ENCODE measurements around the gene C4orf46.
"Not testable (repeated sequence)": the region's sequence is repeated elsewhere in the genome, so short reads cannot be mapped to it uniquely, and the experiment has no call there.

C4orf46 gene

GRCh38 chr4:158673633-158674032 lies 1.9 kb upstream of the C4orf46 start:
- no peak overlapping the region for H3K9ac ChIP-seq (ENCODE audit: low read depth in 1 of 2, low read length in 2 of 2)
- H3K27me3 ChIP-seq (ENCODE audit: control insufficient read depth in 1 of 2, insufficient read depth in 2 of 2, low read length in 2 of 2), result no peaks in the 10 kb centered on the region
- peaks cover 14 to 19% of the 10 kb centered on the region in 2 donors for H3K4me1 ChIP-seq (ENCODE audit: control insufficient read depth in 1 of 2, insufficient read depth in 2 of 2, low read length in 2 of 2)
- no peak overlapping the region for H3K4me3 ChIP-seq (ENCODE audit: low read depth in 1 of 2, low read length in 2 of 2)
- no peaks in the 10 kb centered on the region for H3K36me3 ChIP-seq (ENCODE audit: control insufficient read depth in 1 of 2, insufficient read depth in 2 of 2, low read length in 2 of 2)
- no peaks in the 10 kb centered on the region for H3K9me3 ChIP-seq (ENCODE audit: control insufficient read depth in 1 of 2, low read length in 2 of 2)
- no peak overlapping the region for H3K27ac ChIP-seq (ENCODE audit: low read depth, low read length)

GRCh38 chr4:158671915-158672806 lies 474 bp upstream of the C4orf46 start, which contains the start of gene ETFDH:
TSS of gene ETFDH (plus strand) at chr4:158672296. CDS start at chr4:158672457, 161 bp downstream.
- peak within 1 kb of the TSS; percentile 88 to 97 for H3K4me3 ChIP-seq (ENCODE audit: low read depth in 1 of 2, low read length in 2 of 2)

GRCh38 chr4:158670975-158671664 lies 567 bp downstream of the C4orf46 start:
- Histone ChIP-seq H3K27me3 (ENCODE audit: control insufficient read depth in 1 of 2, insufficient read depth in 2 of 2, low read length in 2 of 2) (no peaks in the 10 kb centered on the region), H3K36me3 (ENCODE audit: control insufficient read depth in 1 of 2, insufficient read depth in 2 of 2, low read length in 2 of 2) (no peaks in the 10 kb centered on the region), H3K4me1 (ENCODE audit: control insufficient read depth in 1 of 2, insufficient read depth in 2 of 2, low read length in 2 of 2) (peaks cover 14 to 17% of the 10 kb centered on the region in 2 donors), H3K4me3 (ENCODE audit: low read depth in 1 of 2, low read length in 2 of 2) (peak overlapping the region; percentile 88 to 97), H3K9me3 (ENCODE audit: control insufficient read depth in 1 of 2, low read length in 2 of 2) (no peaks in the 10 kb centered on the region), H3K27ac (ENCODE audit: low read depth, low read length) (peak overlapping the region; percentile 94), H3K9ac (ENCODE audit: low read depth in 1 of 2, low read length in 2 of 2) (peak overlapping the region; percentile 74 to 100)

More at GRCh38 chr4:158671915-158672806, 474 bp upstream of the C4orf46 start, which contains the start of gene ETFDH:
- Histone ChIP-seq H3K4me1 (ENCODE audit: control insufficient read depth in 1 of 2, insufficient read depth in 2 of 2, low read length in 2 of 2) (peaks cover 14 to 17% of the 10 kb centered on the region in 2 donors), H3K9me3 (ENCODE audit: control insufficient read depth in 1 of 2, low read length in 2 of 2) (no peaks in the 10 kb centered on the region), H3K27ac (ENCODE audit: low read depth, low read length) (peak within 1 kb of the TSS; percentile 94), H3K27me3 (ENCODE audit: control insufficient read depth in 1 of 2, insufficient read depth in 2 of 2, low read length in 2 of 2) (no peaks in the 10 kb centered on the region), H3K36me3 (ENCODE audit: control insufficient read depth in 1 of 2, insufficient read depth in 2 of 2, low read length in 2 of 2) (no peaks in the 10 kb centered on the region), H3K9ac (ENCODE audit: low read depth in 1 of 2, low read length in 2 of 2) (peak within 1 kb of the TSS; percentile 88 to 100)

GRCh38 chr4:158669310-158669709 lies 2.4 kb downstream of the C4orf46 start:
- Histone ChIP-seq H3K36me3 (ENCODE audit: control insufficient read depth in 1 of 2, insufficient read depth in 2 of 2, low read length in 2 of 2) (no peaks in the 10 kb centered on the region), H3K9ac (ENCODE audit: low read depth in 1 of 2, low read length in 2 of 2) (no peak overlapping the region), H3K27me3 (ENCODE audit: control insufficient read depth in 1 of 2, insufficient read depth in 2 of 2, low read length in 2 of 2) (no peaks in the 10 kb centered on the region), H3K9me3 (ENCODE audit: control insufficient read depth in 1 of 2, low read length in 2 of 2) (no peaks in the 10 kb centered on the region), H3K27ac (ENCODE audit: low read depth, low read length) (no peak overlapping the region), H3K4me1 (ENCODE audit: control insufficient read depth in 1 of 2, insufficient read depth in 2 of 2, low read length in 2 of 2) (peaks cover 14 to 17% of the 10 kb centered on the region in 2 donors), H3K4me3 (ENCODE audit: low read depth in 1 of 2, low read length in 2 of 2) (no peak overlapping the region)

- Histone ChIP-seq H3K27ac (ENCODE audit: low read depth, low read length) (no peak overlapping the region), H3K9me3 (ENCODE audit: control insufficient read depth in 1 of 2, low read length in 2 of 2) (no peaks in the 10 kb centered on the region), H3K36me3 (ENCODE audit: control insufficient read depth in 1 of 2, insufficient read depth in 2 of 2, low read length in 2 of 2) (no peaks in the 10 kb centered on the region), H3K4me3 (ENCODE audit: low read depth in 1 of 2, low read length in 2 of 2) (no peak overlapping the region), H3K9ac (ENCODE audit: low read depth in 1 of 2, low read length in 2 of 2) (no peak overlapping the region), H3K4me1 (ENCODE audit: control insufficient read depth in 1 of 2, insufficient read depth in 2 of 2, low read length in 2 of 2) (peaks cover 8 to 10% of the 10 kb centered on the region in 2 donors), H3K27me3 (ENCODE audit: control insufficient read depth in 1 of 2, insufficient read depth in 2 of 2, low read length in 2 of 2) (no peaks in the 10 kb centered on the region)
Measured at GRCh38 chr4:158667651-158668198, 4.0 kb downstream of the C4orf46 start.

- no peak overlapping the region for H3K9ac ChIP-seq (ENCODE audit: low read depth in 1 of 2, low read length in 2 of 2)
- H3K27ac ChIP-seq (ENCODE audit: low read depth, low read length), result no peak overlapping the region
- no peaks in the 10 kb centered on the region for H3K9me3 ChIP-seq (ENCODE audit: control insufficient read depth in 1 of 2, low read length in 2 of 2)
- H3K4me3 ChIP-seq (ENCODE audit: low read depth in 1 of 2, low read length in 2 of 2), result no peak overlapping the region
- no peaks in the 10 kb centered on the region for H3K27me3 ChIP-seq (ENCODE audit: control insufficient read depth in 1 of 2, insufficient read depth in 2 of 2, low read length in 2 of 2)
- H3K4me1 ChIP-seq (ENCODE audit: control insufficient read depth in 1 of 2, insufficient read depth in 2 of 2, low read length in 2 of 2), result peaks cover 8 to 10% of the 10 kb centered on the region in 2 donors
- no peaks in the 10 kb centered on the region for H3K36me3 ChIP-seq (ENCODE audit: control insufficient read depth in 1 of 2, insufficient read depth in 2 of 2, low read length in 2 of 2)
Measured at GRCh38 chr4:158666892-158667291, 4.8 kb downstream of the C4orf46 start.

- H3K27me3 ChIP-seq (ENCODE audit: control insufficient read depth in 1 of 2, insufficient read depth in 2 of 2, low read length in 2 of 2), result no peaks in the 10 kb centered on the region
Measured at GRCh38 chr4:158664806-158665205, 6.9 kb downstream of the C4orf46 start.

GRCh38 chr4:158663707-158664625 lies 7.7 kb downstream of the C4orf46 start:
- H3K27me3 ChIP-seq (ENCODE audit: control insufficient read depth in 1 of 2, insufficient read depth in 2 of 2, low read length in 2 of 2), result not testable (repeated sequence)

More at GRCh38 chr4:158664806-158665205, 6.9 kb downstream of the C4orf46 start:
- no peak overlapping the region for H3K4me3 ChIP-seq (ENCODE audit: low read depth in 1 of 2, low read length in 2 of 2)
- H3K36me3 ChIP-seq (ENCODE audit: control insufficient read depth in 1 of 2, insufficient read depth in 2 of 2, low read length in 2 of 2), result no peaks in the 10 kb centered on the region
- no peaks in the 10 kb centered on the region for H3K9me3 ChIP-seq (ENCODE audit: control insufficient read depth in 1 of 2, low read length in 2 of 2)
- H3K27ac ChIP-seq (ENCODE audit: low read depth, low read length), result no peak overlapping the region
- H3K9ac ChIP-seq (ENCODE audit: low read depth in 1 of 2, low read length in 2 of 2), result no peak overlapping the region
- H3K4me1 ChIP-seq (ENCODE audit: control insufficient read depth in 1 of 2, insufficient read depth in 2 of 2, low read length in 2 of 2), result no peaks in the 10 kb centered on the region

GRCh38 chr4:158663255-158663654 lies 8.4 kb downstream of the C4orf46 start:
- not testable (repeated sequence) for H3K27me3 ChIP-seq (ENCODE audit: control insufficient read depth in 1 of 2, insufficient read depth in 2 of 2, low read length in 2 of 2); H3K4me1 ChIP-seq (ENCODE audit: control insufficient read depth in 1 of 2, insufficient read depth in 2 of 2, low read length in 2 of 2); H3K27ac ChIP-seq (ENCODE audit: low read depth, low read length); H3K4me3 ChIP-seq (ENCODE audit: low read depth in 1 of 2, low read length in 2 of 2); H3K9ac ChIP-seq (ENCODE audit: low read depth in 1 of 2, low read length in 2 of 2); H3K36me3 ChIP-seq (ENCODE audit: control insufficient read depth in 1 of 2, insufficient read depth in 2 of 2, low read length in 2 of 2); H3K9me3 ChIP-seq (ENCODE audit: control insufficient read depth in 1 of 2, low read length in 2 of 2)

More at GRCh38 chr4:158663707-158664625, 7.7 kb downstream of the C4orf46 start:
- not testable (repeated sequence) for H3K9me3 ChIP-seq (ENCODE audit: control insufficient read depth in 1 of 2, low read length in 2 of 2); H3K4me3 ChIP-seq (ENCODE audit: low read depth in 1 of 2, low read length in 2 of 2); H3K9ac ChIP-seq (ENCODE audit: low read depth in 1 of 2, low read length in 2 of 2); H3K36me3 ChIP-seq (ENCODE audit: control insufficient read depth in 1 of 2, insufficient read depth in 2 of 2, low read length in 2 of 2); H3K4me1 ChIP-seq (ENCODE audit: control insufficient read depth in 1 of 2, insufficient read depth in 2 of 2, low read length in 2 of 2); H3K27ac ChIP-seq (ENCODE audit: low read depth, low read length)

All from duodenal mucosa (tissue), 2 donors.